Pulmonary artery endothelial cell (primary cell): ENCODE results near the gene ASMTL. TPM values are rescaled to one million over a fixed set of nuclear protein-coding genes. Genes with fewer than 3 reads are reported as not detected.

Source experiments
- DNase-seq: peaks from one replicate; pipeline ENCODE4 v3.0.0-alpha.2; 2011; ENCODE audit warnings: low read depth, low spot score
- total RNA-seq: library from RNA; depleted of rRNA; stranded (reverse); fragments of >200 nt; gene quantifications from 2 replicates; pipeline ENCODE4 v1.2.3, GENCODE V29; 2014

Gene ASMTL
- total RNA-seq, 1 donor from 2014 or later: 25.5 TPM

GRCh38 chrX:1354036-1355019 lies 98.4 kb downstream of the ASMTL start:
- no peak for DNase-seq

Other genes starting within 250 kb of the ASMTL start
- gene CRLF2, start 240.3 kb downstream of the ASMTL start, total RNA-seq: not detected in 2 replicates
- not detected in 2 replicates for gene CSF2RA, start 184.1 kb downstream of the ASMTL start, total RNA-seq
- 20.2 and 28.2 TPM in 2 replicates for gene IL3RA, start 116.1 kb downstream of the ASMTL start, total RNA-seq
- 173 and 256 TPM in 2 replicates for gene SLC25A6, start 60.8 kb downstream of the ASMTL start, total RNA-seq
- gene P2RY8, start 84.3 kb upstream of the ASMTL start, total RNA-seq: not detected in 2 replicates
- gene AKAP17A, start 138.7 kb upstream of the ASMTL start, total RNA-seq: 16.5 and 26.7 TPM in 2 replicates
- gene ASMT, start 162.2 kb upstream of the ASMTL start, total RNA-seq: not detected in 2 replicates